Measurements from ENCODE around the gene OR2AT4. TPM values are rescaled to one million over a fixed set of nuclear protein-coding genes. Genes with fewer than 3 reads are reported as not detected.
"Not testable (repeated sequence)": the region's sequence is repeated elsewhere in the genome, so short reads cannot be mapped to it uniquely, and the experiment has no call there.

OR2AT4 gene
- total and polyA plus RNA-seq, 7 experiments from 2014 or later, result not detected

GRCh38 chr11:75050516-75050915 lies 46.2 kb downstream of the OR2AT4 start:
- ATAC-seq (no peak), DNase-seq (no peak)
- Mint-ChIP-seq H3K9me3 (peaks cover 0 to 23% (median 13%) of the 10 kb centered on the region in 11 donors), H3K4me1 (peaks cover 0 to 1% (median 0%) of the 10 kb centered on the region in 7 donors), H3K27ac (no peak overlapping the region), H3K27me3 (peaks cover 4 to 17% (median 7%) of the 10 kb centered on the region in 5 donors), H3K4me3 (no peak overlapping the region), H3K36me3 (peaks cover 0 to 12% (median 5%) of the 10 kb centered on the region in 5 donors)
- ChIA-PET POLR2A (no interaction called here), CTCF (no interaction called here)
- H3K27ac ChIP-seq (ENCODE audit: low read depth, low read length), result no peak overlapping the region
- H3K9me3 ChIP-seq (ENCODE audit: control insufficient read depth in 2 of 3, low read length in 3 of 3), result peaks cover 0 to 4% (median 0%) of the 10 kb centered on the region in 3 experiments
- no peaks in the 10 kb centered on the region for H3K27me3 ChIP-seq (ENCODE audit: control insufficient read depth in 2 of 2, insufficient read depth in 2 of 2, low read length in 2 of 2)
- H3K4me1 ChIP-seq (ENCODE audit: control insufficient read depth in 2 of 2, insufficient read depth in 2 of 2, low read length in 2 of 2), result no peaks in the 10 kb centered on the region
- intact Hi-C loops (cut with micrococcal nuclease), result no loop called here
- H3K4me3 ChIP-seq (ENCODE audit: low read length), result no peak overlapping the region
- H3K36me3 ChIP-seq (ENCODE audit: control insufficient read depth in 2 of 3, insufficient read depth in 3 of 3, low read length in 3 of 3), result no peaks in the 10 kb centered on the region

GRCh38 chr11:75049501-75050266 lies 47.0 kb downstream of the OR2AT4 start:
- H3K27me3 Mint-ChIP-seq, result peaks cover 4 to 17% (median 7%) of the 10 kb centered on the region in 5 donors
- H3K36me3 ChIP-seq (ENCODE audit: control insufficient read depth in 2 of 3, insufficient read depth in 3 of 3, low read length in 3 of 3); intact Hi-C loops (cut with micrococcal nuclease); H3K9me3 ChIP-seq (ENCODE audit: control insufficient read depth in 2 of 3, low read length in 3 of 3); H3K27me3 ChIP-seq (ENCODE audit: control insufficient read depth in 2 of 2, insufficient read depth in 2 of 2, low read length in 2 of 2); H3K4me3 Mint-ChIP-seq; H3K4me1 Mint-ChIP-seq; H3K4me1 ChIP-seq (ENCODE audit: control insufficient read depth in 2 of 2, insufficient read depth in 2 of 2, low read length in 2 of 2); ATAC-seq; H3K4me3 ChIP-seq (ENCODE audit: low read length); POLR2A ChIA-PET; H3K27ac Mint-ChIP-seq; H3K27ac ChIP-seq (ENCODE audit: low read depth, low read length); DNase-seq; CTCF ChIA-PET: not testable (repeated sequence)
- H3K36me3 Mint-ChIP-seq, result peaks cover 0 to 12% (median 5%) of the 10 kb centered on the region in 5 donors
- H3K9me3 Mint-ChIP-seq, result peaks cover 0 to 23% (median 13%) of the 10 kb centered on the region in 11 donors

GRCh38 chr11:75047191-75047590 lies 49.5 kb downstream of the OR2AT4 start:
- ChIA-PET POLR2A (no interaction called here), CTCF (no interaction called here)

GRCh38 chr11:75046668-75047067 lies 50.0 kb downstream of the OR2AT4 start:
- H3K27ac Mint-ChIP-seq; ATAC-seq; H3K4me3 ChIP-seq (ENCODE audit: low read length); H3K27me3 ChIP-seq (ENCODE audit: control insufficient read depth in 2 of 2, insufficient read depth in 2 of 2, low read length in 2 of 2); H3K27ac ChIP-seq (ENCODE audit: low read depth, low read length); H3K36me3 ChIP-seq (ENCODE audit: control insufficient read depth in 2 of 3, insufficient read depth in 3 of 3, low read length in 3 of 3); POLR2A ChIA-PET; H3K36me3 Mint-ChIP-seq; H3K9me3 ChIP-seq (ENCODE audit: control insufficient read depth in 2 of 3, low read length in 3 of 3); H3K4me3 Mint-ChIP-seq; H3K9me3 Mint-ChIP-seq; H3K4me1 ChIP-seq (ENCODE audit: control insufficient read depth in 2 of 2, insufficient read depth in 2 of 2, low read length in 2 of 2); DNase-seq; H3K4me1 Mint-ChIP-seq; intact Hi-C loops (cut with micrococcal nuclease); CTCF ChIA-PET: not testable (repeated sequence)
- H3K27me3 Mint-ChIP-seq, result peaks cover 0 to 17% (median 0%) of the 10 kb centered on the region in 5 donors

More at GRCh38 chr11:75047191-75047590, 49.5 kb downstream of the OR2AT4 start:
- Histone ChIP-seq H3K27me3 (ENCODE audit: control insufficient read depth in 2 of 2, insufficient read depth in 2 of 2, low read length in 2 of 2) (no peaks in the 10 kb centered on the region), H3K9me3 (ENCODE audit: control insufficient read depth in 2 of 3, low read length in 3 of 3) (no peaks in the 10 kb centered on the region), H3K27ac (ENCODE audit: low read depth, low read length) (no peak overlapping the region), H3K4me1 (ENCODE audit: control insufficient read depth in 2 of 2, insufficient read depth in 2 of 2, low read length in 2 of 2) (no peaks in the 10 kb centered on the region), H3K4me3 (ENCODE audit: low read length) (no peak overlapping the region), H3K36me3 (ENCODE audit: control insufficient read depth in 2 of 3, insufficient read depth in 3 of 3, low read length in 3 of 3) (no peaks in the 10 kb centered on the region)
- DNase-seq (no peak), ATAC-seq (no peak)
- peaks cover 0 to 2% (median 0%) of the 10 kb centered on the region in 5 donors for H3K36me3 Mint-ChIP-seq
- intact Hi-C loops (cut with micrococcal nuclease), result no loop called here
- no peak overlapping the region for H3K4me3 Mint-ChIP-seq
- peaks cover 0 to 12% (median 0%) of the 10 kb centered on the region in 5 donors for H3K27me3 Mint-ChIP-seq
- H3K4me1 Mint-ChIP-seq, result peaks cover 0 to 2% (median 0%) of the 10 kb centered on the region in 7 donors
- peaks cover 0 to 1% (median 0%) of the 10 kb centered on the region in 11 donors for H3K9me3 Mint-ChIP-seq
- no peak overlapping the region for H3K27ac Mint-ChIP-seq

- POLR2A ChIA-PET, result not testable (repeated sequence)
Measured at GRCh38 chr11:75044381-75045170, 52.1 kb downstream of the OR2AT4 start.

GRCh38 chr11:75041821-75042220 lies 54.9 kb downstream of the OR2AT4 start:
- ATAC-seq; POLR2A ChIA-PET; H3K27ac Mint-ChIP-seq; H3K9me3 ChIP-seq (ENCODE audit: control insufficient read depth in 2 of 3, low read length in 3 of 3); H3K27ac ChIP-seq (ENCODE audit: low read depth, low read length); H3K27me3 ChIP-seq (ENCODE audit: control insufficient read depth in 2 of 2, insufficient read depth in 2 of 2, low read length in 2 of 2); H3K4me3 ChIP-seq (ENCODE audit: low read length); H3K36me3 ChIP-seq (ENCODE audit: control insufficient read depth in 2 of 3, insufficient read depth in 3 of 3, low read length in 3 of 3); H3K4me1 Mint-ChIP-seq; intact Hi-C loops (cut with micrococcal nuclease); H3K9me3 Mint-ChIP-seq; DNase-seq; H3K36me3 Mint-ChIP-seq; H3K4me3 Mint-ChIP-seq; CTCF ChIA-PET; H3K4me1 ChIP-seq (ENCODE audit: control insufficient read depth in 2 of 2, insufficient read depth in 2 of 2, low read length in 2 of 2): not testable (repeated sequence)
- peaks cover 5 to 20% (median 9%) of the 10 kb centered on the region in 5 donors for H3K27me3 Mint-ChIP-seq

More at GRCh38 chr11:75044381-75045170, 52.1 kb downstream of the OR2AT4 start:
- DNase-seq; H3K27ac ChIP-seq (ENCODE audit: low read depth, low read length); H3K4me1 Mint-ChIP-seq; H3K27ac Mint-ChIP-seq; CTCF ChIA-PET; H3K36me3 ChIP-seq (ENCODE audit: control insufficient read depth in 2 of 3, insufficient read depth in 3 of 3, low read length in 3 of 3); intact Hi-C loops (cut with micrococcal nuclease); H3K4me3 ChIP-seq (ENCODE audit: low read length); H3K4me3 Mint-ChIP-seq; H3K4me1 ChIP-seq (ENCODE audit: control insufficient read depth in 2 of 2, insufficient read depth in 2 of 2, low read length in 2 of 2); H3K9me3 ChIP-seq (ENCODE audit: control insufficient read depth in 2 of 3, low read length in 3 of 3); ATAC-seq; H3K36me3 Mint-ChIP-seq; H3K9me3 Mint-ChIP-seq; H3K27me3 ChIP-seq (ENCODE audit: control insufficient read depth in 2 of 2, insufficient read depth in 2 of 2, low read length in 2 of 2): not testable (repeated sequence)
- H3K27me3 Mint-ChIP-seq, result peaks cover 5 to 23% (median 9%) of the 10 kb centered on the region in 5 donors

Measured in naive thymus-derived CD4-positive, alpha-beta T cell (primary cell).